CD14-positive monocyte (primary cell): ENCODE measurements around the gene MMP15. TPM values are rescaled to one million over a fixed set of nuclear protein-coding genes. Genes with fewer than 3 reads are reported as not detected.
"Not testable (repeated sequence)": the region's sequence is repeated elsewhere in the genome, so short reads cannot be mapped to it uniquely, and the experiment has no call there.

Experiments
- DNase-seq, 3 donors: peaks; one replicate each; pipeline ENCODE4 v3.0.0-alpha.2; 2011 to 2022
- H2AFZ ChIP-seq: 2 replicates; pipeline ENCODE4 v1.6.0; 2012; ENCODE audit warnings: mild to moderate bottlenecking, low read depth, low read length, inconsistent platforms; ENCODE audit not compliant: insufficient read depth, poor library complexity, severe bottlenecking
- H3K27ac ChIP-seq, 2 donors: 1 replicate in 1 of 2; 2 replicates in 1 of 2; pipeline ENCODE4 v1.5.1; 2012 to 2013; ENCODE audit warnings: low read length in 2 of 2, control low read depth in 1 of 2, inconsistent platforms in 1 of 2, low read depth in 1 of 2, mild to moderate bottlenecking in 1 of 2
- H3K27me3 ChIP-seq, 2 donors: one replicate each; pipeline versions ENCODE4 v1.6.0 to v1.6.1; 2011 to 2013; ENCODE audit warnings: low read length in 2 of 2; ENCODE audit not compliant: control insufficient read depth in 2 of 2, insufficient read depth in 2 of 2
- H3K36me3 ChIP-seq, 2 donors: replicated peaks in 1 of 2; 1 replicate in 1 of 2; 2 replicates in 1 of 2; pipeline versions ENCODE4 v1.5.1 to v1.6.1; 2012 to 2013; ENCODE audit warnings: low read length in 2 of 2, control low read depth in 1 of 2, inconsistent platforms in 1 of 2, mild to moderate bottlenecking in 1 of 2; ENCODE audit not compliant: insufficient read depth in 2 of 2, control insufficient read depth in 1 of 2
- H3K4me1 ChIP-seq, 2 donors: 1 replicate in 1 of 2; 2 replicates in 1 of 2; pipeline versions ENCODE4 v1.5.1 to v1.6.1; 2012 to 2013; ENCODE audit warnings: low read length in 2 of 2, control low read depth in 1 of 2, inconsistent platforms in 1 of 2, mild to moderate bottlenecking in 1 of 2, moderate library complexity in 1 of 2; ENCODE audit not compliant: insufficient read depth in 2 of 2, control insufficient read depth in 1 of 2
- H3K4me2 ChIP-seq: replicated peaks from 2 replicates; pipeline ENCODE3; 2012; ENCODE audit warnings: low read length, moderate library complexity, mild to moderate bottlenecking; ENCODE audit not compliant: poor library complexity, severe bottlenecking; ENCODE audit errors: extremely low read depth
- H3K4me3 ChIP-seq, 3 experiments: fragments of 200-600 bp in 1 of 3; sonication (generic) in 1 of 3; replicated peaks in 1 of 3; 1 replicate in 2 of 3; 2 replicates in 1 of 3; pipeline ENCODE4 v1.5.1; 2011 to 2013; ENCODE audit warnings: low read length in 3 of 3, mild to moderate bottlenecking in 3 of 3, control low read depth in 2 of 3, low read depth in 2 of 3, inconsistent platforms in 1 of 3, moderate library complexity in 1 of 3
- H3K79me2 ChIP-seq: 2 replicates; pipeline ENCODE4 v1.6.0; 2012; ENCODE audit warnings: mild to moderate bottlenecking, control low read depth, inconsistent platforms, low read length, moderate library complexity; ENCODE audit not compliant: insufficient read depth
- H3K9ac ChIP-seq: 2 replicates; pipeline ENCODE4 v1.6.0; 2017; ENCODE audit warnings: low read length, mild to moderate bottlenecking; ENCODE audit not compliant: insufficient read depth, poor library complexity, severe bottlenecking
- H3K9me3 ChIP-seq, 2 donors: replicated peaks in 1 of 2; 1 replicate in 1 of 2; 2 replicates in 1 of 2; pipeline versions ENCODE4 v1.5.1 to v1.6.1; 2012 to 2013; ENCODE audit warnings: low read length in 2 of 2, control low read depth in 1 of 2; ENCODE audit not compliant: control insufficient read depth in 1 of 2, insufficient read depth in 1 of 2
- H4K20me1 ChIP-seq: 2 replicates; pipeline ENCODE4 v1.6.0; 2012; ENCODE audit warnings: mild to moderate bottlenecking, low read length, control low read depth, moderate library complexity; ENCODE audit not compliant: insufficient read depth
- H3K27ac Mint-ChIP-seq, 7 donors: one replicate each; pipeline ENCODE4 v1.8.0; 2020; ENCODE audit warnings: mild to moderate bottlenecking in 7 of 7, mixed read lengths in 7 of 7, moderate library complexity in 6 of 7, inconsistent platforms in 2 of 7
- H3K27me3 Mint-ChIP-seq, 3 donors: one replicate each; pipeline ENCODE4 v1.8.0; 2021 to 2022; ENCODE audit warnings: low read depth in 3 of 3, mild to moderate bottlenecking in 3 of 3, mixed read lengths in 3 of 3, moderate library complexity in 3 of 3, inconsistent platforms in 1 of 3
- H3K36me3 Mint-ChIP-seq, 2 donors: one replicate each; pipeline ENCODE4 v1.8.0; 2020; ENCODE audit warnings: mixed read lengths in 2 of 2, inconsistent platforms in 1 of 2, mild to moderate bottlenecking in 1 of 2
- H3K4me1 Mint-ChIP-seq: one replicate; pipeline ENCODE4 v1.8.0; 2020; ENCODE audit warnings: mild to moderate bottlenecking, mixed read lengths
- H3K4me3 Mint-ChIP-seq, 2 donors: one replicate each; pipeline ENCODE4 v1.8.0; 2020; ENCODE audit warnings: mild to moderate bottlenecking in 2 of 2, mixed read lengths in 2 of 2, moderate library complexity in 1 of 2
- H3K9me3 Mint-ChIP-seq, 7 donors: one replicate each; pipeline ENCODE4 v1.8.0; 2020 to 2022; ENCODE audit warnings: mixed read lengths in 7 of 7, mild to moderate bottlenecking in 6 of 7, moderate library complexity in 6 of 7, inconsistent platforms in 2 of 7
- CTCF ChIP-seq: fragments of 200-600 bp; IDR thresholded peaks from one replicate; pipeline ENCODE4 v1.8.0; 2022; ENCODE audit warnings: antibody characterized with exemption, mild to moderate bottlenecking
- WGBS: methylation state at CpG from one replicate; pipeline ENCODE4 v1.1.5; 2013; ENCODE audit warnings: missing lambda C conversion rate; ENCODE audit not compliant: insufficient coverage; 5-methylcytosine and 5-hydroxymethylcytosine counted together
- intact Hi-C, 2 donors: fragments of 100-400 bp; cut with micrococcal nuclease; formaldehyde crosslinking; loops; one replicate each; pipeline versions ENCODE4 v1.15.0 to v1.15.1; 2023
- polyA plus RNA-seq, 3 donors: library from polyadenylated mRNA; depleted of rRNA in 1 of 3; unstranded in 2 of 3; stranded (reverse) in 1 of 3; fragments of 300-500 nt in 2 of 3; fragments of >200 nt in 1 of 3; fragmentation: Illumina TruSeq in 2 of 3; gene quantifications; 1 replicate in 2 of 3; 2 replicates in 1 of 3; pipeline ENCODE4 v1.2.3, GENCODE V29; 2012 to 2021

MMP15 gene
- polyA plus RNA-seq, 3 donors, result not detected

GRCh38 chr16:58076514-58076913, 51.0 kb downstream of the MMP15 start:
- peaks cover 2 to 9% (median 3%) of the 10 kb centered on the region in 7 donors for H3K9me3 Mint-ChIP-seq
- no peaks in the 10 kb centered on the region for H3K36me3 Mint-ChIP-seq
- no peaks in the 10 kb centered on the region for H3K4me1 Mint-ChIP-seq
- H3K27me3 Mint-ChIP-seq, result peaks cover 0 to 8% (median 0%) of the 10 kb centered on the region in 3 donors
- Histone ChIP-seq H3K9me3 (peaks cover 0 to 2% of the 10 kb centered on the region in 2 donors), H2AFZ (no peak overlapping the region), H3K36me3 (no peaks in the 10 kb centered on the region), H3K27ac (no peak overlapping the region), H3K27me3 (no peaks in the 10 kb centered on the region), H4K20me1 (no peaks in the 10 kb centered on the region), H3K4me3 (no peak overlapping the region), H3K4me2 (no peak overlapping the region), H3K4me1 (no peaks in the 10 kb centered on the region), H3K9ac (no peak overlapping the region), H3K79me2 (no peaks in the 10 kb centered on the region)
- TF ChIP-seq CTCF, result no peak
- no peak for DNase-seq
- H3K4me3 Mint-ChIP-seq, result no peak overlapping the region
- intact Hi-C loops, result no loop called here
- WGBS, result no CpG with 5 or more reads among the region's 1 CpG
- no peak overlapping the region for H3K27ac Mint-ChIP-seq

GRCh38 chr16:58077796-58078195, 52.2 kb downstream of the MMP15 start:
- no peaks in the 10 kb centered on the region for H3K4me1 ChIP-seq
- Mint-ChIP-seq H3K9me3 (peaks cover 2 to 7% (median 4%) of the 10 kb centered on the region in 7 donors), H3K4me3 (no peak overlapping the region), H3K4me1 (no peaks in the 10 kb centered on the region), H3K27me3 (peaks cover 0 to 8% (median 3%) of the 10 kb centered on the region in 3 donors), H3K36me3 (no peaks in the 10 kb centered on the region), H3K27ac (no peak overlapping the region)
- intact Hi-C loops, result no loop called here
- no peaks in the 10 kb centered on the region for H4K20me1 ChIP-seq
- WGBS, result 94% methylated on average over 8 of the region's 8 CpGs
- no peaks in the 10 kb centered on the region for H3K36me3 ChIP-seq
- H3K79me2 ChIP-seq, result no peaks in the 10 kb centered on the region
- H3K4me2 ChIP-seq, result no peak overlapping the region
- no peak overlapping the region for H3K9ac ChIP-seq
- H3K27ac ChIP-seq, result no peak overlapping the region
- no peak overlapping the region for H2AFZ ChIP-seq
- no peaks in the 10 kb centered on the region for H3K27me3 ChIP-seq
- no peak overlapping the region for H3K4me3 ChIP-seq
- no peak for TF ChIP-seq CTCF
- H3K9me3 ChIP-seq, result peaks cover 0 to 2% of the 10 kb centered on the region in 2 donors
- DNase-seq, result no peak

DNA sequence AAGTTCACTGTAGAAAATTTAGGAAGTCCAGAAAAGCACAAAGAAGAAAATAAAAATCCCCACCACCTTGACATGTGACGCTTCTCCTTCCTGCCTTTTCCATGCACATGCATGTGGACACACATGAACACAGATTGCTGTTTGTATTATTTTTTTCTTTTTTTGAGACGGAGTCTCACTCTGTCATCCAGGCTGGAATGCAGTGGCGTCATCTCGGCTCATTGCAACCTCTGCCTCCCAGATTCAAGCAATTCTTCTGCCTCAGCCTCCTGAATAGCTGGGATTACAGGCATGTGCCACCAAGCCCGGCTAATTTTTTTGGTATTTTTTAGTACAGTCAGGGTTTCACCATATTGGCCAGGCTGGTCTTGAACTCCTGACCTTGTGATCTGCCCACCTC, 55.1 kb downstream of the MMP15 start:
- H3K9me3 ChIP-seq, H3K36me3 Mint-ChIP-seq, H3K27me3 ChIP-seq, H3K9ac ChIP-seq, H3K27ac ChIP-seq, H4K20me1 ChIP-seq, H3K27me3 Mint-ChIP-seq, H3K4me3 ChIP-seq, H3K9me3 Mint-ChIP-seq, DNase-seq, H3K4me1 Mint-ChIP-seq, H3K79me2 ChIP-seq, H3K27ac Mint-ChIP-seq, H3K4me1 ChIP-seq, H3K36me3 ChIP-seq, intact Hi-C loops, H3K4me3 Mint-ChIP-seq, H2AFZ ChIP-seq, H3K4me2 ChIP-seq: not testable (repeated sequence)
- 100% methylated on average over 1 of the region's 5 CpGs for WGBS
